ENCODE results near the gene TOGARAM2. TPM values are rescaled to one million over a fixed set of nuclear protein-coding genes. Genes with fewer than 3 reads are reported as not detected.

Gene TOGARAM2
- 0.23 TPM for total RNA-seq (ENCODE audit: unreplicated experiment)
- long read RNA-seq = 0 reads

DNA sequence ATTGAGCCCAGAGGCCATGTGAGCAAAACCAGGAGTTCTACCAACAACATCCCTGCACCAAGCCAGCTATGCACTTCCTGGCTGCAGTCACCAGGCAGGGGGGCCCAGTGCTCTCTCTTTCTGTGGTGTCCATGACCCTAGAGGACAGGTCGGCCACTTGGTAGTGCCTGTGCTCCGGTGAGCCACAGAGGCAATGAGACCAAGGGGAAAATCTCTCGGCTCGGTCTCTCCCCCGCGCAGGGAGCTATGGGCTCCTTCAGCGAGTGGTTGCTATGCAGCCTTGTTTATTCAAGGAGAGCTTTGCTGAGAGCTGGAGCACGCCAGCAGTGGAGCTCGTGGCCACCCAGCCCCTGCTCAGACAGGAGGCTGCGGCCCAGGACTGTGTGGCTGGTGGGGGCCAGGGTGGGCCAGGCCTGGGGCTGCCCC, at the start of gene TOGARAM2:
Gene TOGARAM2, plus strand, starts transcription at position 283 of the 426 bp plus-strand sequence. CDS start 13,537 bp downstream, outside the sequence.
- no peaks in the 10 kb centered on the region for H3K4me1 Mint-ChIP-seq (ENCODE audit: unreplicated experiment)
- H3K4me3 Mint-ChIP-seq (ENCODE audit: unreplicated experiment) = no peak within 1 kb of the TSS
- H3K27ac Mint-ChIP-seq (ENCODE audit: unreplicated experiment) = no peak within 1 kb of the TSS
- no peak for DNase-seq (ENCODE audit: low spot score)
- H3K27me3 Mint-ChIP-seq (ENCODE audit: unreplicated experiment) = peaks cover 8% of the 10 kb centered on the region
- H3K9me3 Mint-ChIP-seq (ENCODE audit: unreplicated experiment) = no peaks in the 10 kb centered on the region
- H3K36me3 Mint-ChIP-seq (ENCODE audit: low read depth, unreplicated experiment) = no peaks in the 10 kb centered on the region
- TF ChIP-seq, protein P1, sequence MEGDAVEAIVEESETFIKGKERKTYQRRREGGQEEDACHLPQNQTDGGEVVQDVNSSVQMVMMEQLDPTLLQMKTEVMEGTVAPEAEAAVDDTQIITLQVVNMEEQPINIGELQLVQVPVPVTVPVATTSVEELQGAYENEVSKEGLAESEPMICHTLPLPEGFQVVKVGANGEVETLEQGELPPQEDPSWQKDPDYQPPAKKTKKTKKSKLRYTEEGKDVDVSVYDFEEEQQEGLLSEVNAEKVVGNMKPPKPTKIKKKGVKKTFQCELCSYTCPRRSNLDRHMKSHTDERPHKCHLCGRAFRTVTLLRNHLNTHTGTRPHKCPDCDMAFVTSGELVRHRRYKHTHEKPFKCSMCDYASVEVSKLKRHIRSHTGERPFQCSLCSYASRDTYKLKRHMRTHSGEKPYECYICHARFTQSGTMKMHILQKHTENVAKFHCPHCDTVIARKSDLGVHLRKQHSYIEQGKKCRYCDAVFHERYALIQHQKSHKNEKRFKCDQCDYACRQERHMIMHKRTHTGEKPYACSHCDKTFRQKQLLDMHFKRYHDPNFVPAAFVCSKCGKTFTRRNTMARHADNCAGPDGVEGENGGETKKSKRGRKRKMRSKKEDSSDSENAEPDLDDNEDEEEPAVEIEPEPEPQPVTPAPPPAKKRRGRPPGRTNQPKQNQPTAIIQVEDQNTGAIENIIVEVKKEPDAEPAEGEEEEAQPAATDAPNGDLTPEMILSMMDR (IDR thresholded peaks at IDR 0.05; ENCODE audit: unreplicated experiment) = no peak

DNA sequence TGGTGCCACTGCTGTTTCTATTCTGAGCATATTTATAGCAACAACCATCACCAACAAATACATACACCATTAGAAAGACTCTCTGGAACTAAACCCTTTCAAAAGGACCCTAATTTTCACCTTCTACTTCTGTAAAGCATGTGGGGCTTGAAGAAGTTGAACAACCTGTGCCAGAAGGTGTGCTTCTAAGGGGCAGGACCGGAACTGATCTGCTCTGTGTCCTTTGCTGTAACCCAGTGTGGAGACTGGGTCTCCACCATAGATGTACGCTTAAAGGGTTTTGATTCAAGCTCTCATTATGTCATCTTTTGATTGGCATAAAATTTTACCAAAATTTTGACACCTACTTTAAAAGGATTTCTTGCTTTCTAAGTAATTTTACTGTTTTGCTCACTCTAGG, 46.3 kb upstream of the TOGARAM2 start:
- no peak for DNase-seq (ENCODE audit: low spot score)
- peaks cover 14% of the 10 kb centered on the region for H3K36me3 Mint-ChIP-seq (ENCODE audit: low read depth, unreplicated experiment)

DNA sequence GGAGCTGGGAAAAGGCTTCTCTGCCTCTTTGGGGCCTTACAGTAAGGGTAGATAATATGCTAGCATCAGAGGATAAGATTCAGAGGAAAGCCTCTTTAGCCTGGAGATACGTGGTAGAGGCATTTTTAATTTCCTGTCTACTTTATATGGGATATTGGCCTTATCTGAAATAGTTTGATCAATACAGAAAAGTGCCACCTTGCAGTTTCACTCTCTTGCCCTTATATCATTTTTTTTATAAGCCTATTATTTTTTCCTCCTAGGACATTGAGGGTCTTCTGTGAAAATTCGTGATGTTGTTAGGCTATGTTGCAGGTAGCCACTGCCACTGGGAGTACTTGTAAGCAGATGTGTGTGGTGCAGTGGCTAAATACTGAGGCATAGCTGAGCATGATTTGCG, 40.1 kb upstream of the TOGARAM2 start:
- peak overlapping the region; percentile 1 for H3K27ac Mint-ChIP-seq (ENCODE audit: unreplicated experiment)
- DNase-seq (ENCODE audit: low spot score) = no peak
- peaks cover 23% of the 10 kb centered on the region for H3K36me3 Mint-ChIP-seq (ENCODE audit: low read depth, unreplicated experiment)
- H3K9me3 Mint-ChIP-seq (ENCODE audit: unreplicated experiment) = no peaks in the 10 kb centered on the region
- H3K4me1 Mint-ChIP-seq (ENCODE audit: unreplicated experiment) = no peaks in the 10 kb centered on the region
- H3K4me3 Mint-ChIP-seq (ENCODE audit: unreplicated experiment) = no peak overlapping the region
- H3K27me3 Mint-ChIP-seq (ENCODE audit: unreplicated experiment) = peaks cover 2% of the 10 kb centered on the region
- TF ChIP-seq, protein P1 (IDR thresholded peaks at IDR 0.05; ENCODE audit: unreplicated experiment) = no peak

More for the DNA sequence above, 46.3 kb upstream of the TOGARAM2 start:
- TF ChIP-seq, protein P1 (IDR thresholded peaks at IDR 0.05; ENCODE audit: unreplicated experiment) = no peak
- no peak overlapping the region for H3K4me3 Mint-ChIP-seq (ENCODE audit: unreplicated experiment)
- no peaks in the 10 kb centered on the region for H3K9me3 Mint-ChIP-seq (ENCODE audit: unreplicated experiment)
- H3K27ac Mint-ChIP-seq (ENCODE audit: unreplicated experiment) = no peak overlapping the region
- H3K4me1 Mint-ChIP-seq (ENCODE audit: unreplicated experiment) = no peaks in the 10 kb centered on the region
- H3K27me3 Mint-ChIP-seq (ENCODE audit: unreplicated experiment) = peaks cover 2% of the 10 kb centered on the region

DNA sequence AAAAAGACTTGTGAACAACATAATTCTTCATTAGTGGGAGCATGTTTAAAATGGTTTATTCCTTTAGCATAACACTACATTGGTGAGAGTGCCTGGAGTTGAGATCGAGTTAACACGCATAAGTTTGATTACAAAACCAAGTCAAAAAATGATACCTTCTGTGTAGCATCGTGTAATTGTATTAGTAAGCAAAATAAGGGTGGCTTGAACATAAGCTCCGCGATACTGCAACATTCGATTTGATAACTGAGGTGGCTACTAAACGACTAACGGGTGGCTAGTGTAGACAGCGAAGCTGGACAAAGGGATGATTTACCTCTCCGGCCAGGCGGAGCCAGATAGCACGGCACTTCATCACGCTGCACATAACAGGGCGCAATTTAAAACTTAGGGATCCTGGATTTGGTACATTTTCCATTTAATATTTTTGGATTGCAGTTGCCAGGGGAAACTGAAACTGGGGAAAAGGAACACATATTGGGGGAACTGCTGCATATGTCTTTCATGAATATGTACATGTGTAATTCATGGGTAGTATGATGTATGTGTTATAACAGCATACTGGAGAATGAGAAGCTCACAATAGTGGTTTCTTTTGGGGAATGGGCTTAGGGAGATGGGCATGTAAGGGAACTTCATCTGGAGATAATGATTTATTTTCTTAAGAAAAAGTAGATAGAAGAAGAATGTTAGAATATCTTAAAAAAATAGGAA, 36.4 kb upstream of the TOGARAM2 start:
- Mint-ChIP-seq H3K27ac (ENCODE audit: unreplicated experiment) (no peak overlapping the region), H3K4me3 (ENCODE audit: unreplicated experiment) (no peak overlapping the region), H3K27me3 (ENCODE audit: unreplicated experiment) (peaks cover under 1% of the 10 kb centered on the region), H3K9me3 (ENCODE audit: unreplicated experiment) (peaks cover 3% of the 10 kb centered on the region), H3K4me1 (ENCODE audit: unreplicated experiment) (no peaks in the 10 kb centered on the region), H3K36me3 (ENCODE audit: low read depth, unreplicated experiment) (peaks cover 34% of the 10 kb centered on the region)
- no peak for DNase-seq (ENCODE audit: low spot score)
- TF ChIP-seq, protein P1 (IDR thresholded peaks at IDR 0.05; ENCODE audit: unreplicated experiment) = no peak

DNA sequence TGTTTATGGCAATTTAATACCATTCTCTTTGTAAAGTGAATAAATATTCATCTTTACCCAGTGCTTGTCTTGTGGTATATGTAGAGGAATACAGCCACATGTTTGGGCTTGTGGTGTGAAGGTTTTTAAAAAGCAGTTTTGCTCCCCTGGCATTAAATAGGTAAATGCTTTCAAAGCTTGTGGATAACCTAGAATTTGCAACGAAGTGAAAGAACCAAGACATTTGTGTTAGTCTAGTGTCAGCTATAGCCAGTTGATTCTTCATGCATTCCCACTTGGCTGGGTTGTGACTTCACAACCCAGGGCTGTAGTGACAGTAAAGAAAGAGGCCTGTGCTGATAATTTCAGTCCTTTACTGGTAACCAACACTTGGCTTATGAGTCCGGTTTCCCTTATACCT, 32.9 kb upstream of the TOGARAM2 start:
- H3K36me3 Mint-ChIP-seq (ENCODE audit: low read depth, unreplicated experiment) = peaks cover 31% of the 10 kb centered on the region
- TF ChIP-seq, protein P1 (IDR thresholded peaks at IDR 0.05; ENCODE audit: unreplicated experiment) = no peak
- H3K9me3 Mint-ChIP-seq (ENCODE audit: unreplicated experiment) = peaks cover 3% of the 10 kb centered on the region
- H3K27me3 Mint-ChIP-seq (ENCODE audit: unreplicated experiment) = peaks cover 3% of the 10 kb centered on the region
- H3K4me1 Mint-ChIP-seq (ENCODE audit: unreplicated experiment) = no peaks in the 10 kb centered on the region
- no peak overlapping the region for H3K27ac Mint-ChIP-seq (ENCODE audit: unreplicated experiment)
- no peak for DNase-seq (ENCODE audit: low spot score)
- H3K4me3 Mint-ChIP-seq (ENCODE audit: unreplicated experiment) = peak overlapping the region; percentile 22
